HG03039 (cell line): Measurements from ENCODE around the gene ADPRHL1.
"Not testable (repeated sequence)": the region's sequence is repeated elsewhere in the genome, so short reads cannot be mapped to it uniquely, and the experiment has no call there.

Experiments used
- ATAC-seq: cut with Tn5 transposase; IDR thresholded peaks from one replicate; pipeline ENCODE4 v1.9.1; 2021; ENCODE audit warnings: mild to moderate bottlenecking, moderate library complexity; ENCODE audit not compliant: unreplicated experiment

ADPRHL1 gene

DNA sequence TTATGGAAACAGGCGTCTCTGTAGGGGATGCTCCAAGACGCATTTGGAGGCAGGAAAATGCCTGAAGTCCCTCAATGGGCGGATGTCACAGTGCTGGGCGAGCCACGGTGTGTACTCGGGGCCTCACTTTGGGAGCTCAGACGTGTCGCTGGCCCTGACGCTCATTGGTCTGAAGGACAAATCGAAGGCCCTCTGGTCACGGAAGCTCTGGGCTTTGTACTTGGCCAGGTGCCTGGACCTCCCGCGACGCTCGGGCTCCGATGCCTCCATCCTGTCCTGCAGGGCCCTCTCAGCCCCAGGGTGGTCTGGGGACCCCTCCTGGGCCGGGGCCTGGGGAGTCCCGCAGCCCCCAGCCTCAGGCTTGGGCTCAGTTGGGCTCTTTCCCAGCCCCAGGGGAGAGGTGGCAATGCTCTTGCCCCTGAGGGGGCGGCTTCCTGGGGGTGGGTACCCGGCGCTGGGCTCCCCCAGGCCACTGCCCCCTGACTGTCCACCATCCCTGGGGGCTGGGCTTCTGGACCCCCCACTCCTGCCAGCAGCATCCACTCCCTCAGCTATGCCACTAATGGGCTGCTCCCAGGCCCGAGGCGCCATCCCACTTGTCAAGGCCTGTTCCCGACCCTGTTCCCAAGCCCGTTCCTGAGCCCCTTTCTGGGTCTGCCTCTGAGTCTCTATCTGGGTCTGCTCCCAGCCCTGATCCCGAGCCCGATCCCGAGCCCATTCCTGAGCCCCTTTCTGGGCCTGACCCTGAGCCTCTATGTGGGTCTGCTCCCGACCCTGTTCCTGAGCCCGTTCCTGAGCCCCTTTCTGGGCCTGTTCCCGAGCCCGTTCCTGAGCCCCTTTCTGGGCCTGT lies 49.8 kb downstream of the ADPRHL1 start:
- no peak for ATAC-seq

DNA sequence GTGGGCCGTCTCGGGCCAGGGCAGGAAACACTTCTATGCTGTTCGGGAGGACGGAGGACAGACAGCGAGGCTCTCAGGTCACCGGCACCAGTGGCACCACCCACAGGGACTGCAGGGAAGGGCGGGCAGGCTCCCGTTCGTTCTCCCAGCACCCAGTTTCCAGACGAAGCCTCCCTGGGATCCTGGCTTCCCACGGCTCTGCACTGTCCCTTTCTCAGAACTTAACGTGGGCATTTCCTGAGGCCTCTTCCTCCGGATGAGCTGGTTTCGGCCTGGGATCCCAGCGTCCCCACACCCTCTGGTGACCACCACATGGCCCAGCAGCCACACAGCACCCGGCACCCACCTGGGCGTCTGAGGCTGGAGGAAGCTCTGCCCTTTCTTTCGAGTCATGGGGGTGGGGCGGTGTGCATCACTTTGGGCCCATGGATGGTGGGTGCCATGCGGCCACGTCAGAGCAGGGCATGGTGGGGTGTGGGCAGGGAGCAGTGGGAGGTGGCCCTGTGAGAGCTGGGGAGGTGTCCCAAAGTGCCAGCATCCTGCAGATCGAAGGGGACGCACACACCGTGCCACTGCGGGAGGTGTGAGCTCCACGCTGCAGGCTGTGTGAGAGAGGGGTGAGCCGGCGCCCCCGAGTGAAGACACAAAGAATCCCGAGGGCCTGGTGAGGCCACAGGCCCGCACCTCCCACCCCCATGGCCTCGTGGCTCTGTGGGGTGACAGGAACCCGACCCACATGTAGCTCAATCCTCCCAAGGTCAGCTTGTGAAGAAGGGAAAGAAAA lies 50.6 kb downstream of the ADPRHL1 start:
- no peak for ATAC-seq

DNA sequence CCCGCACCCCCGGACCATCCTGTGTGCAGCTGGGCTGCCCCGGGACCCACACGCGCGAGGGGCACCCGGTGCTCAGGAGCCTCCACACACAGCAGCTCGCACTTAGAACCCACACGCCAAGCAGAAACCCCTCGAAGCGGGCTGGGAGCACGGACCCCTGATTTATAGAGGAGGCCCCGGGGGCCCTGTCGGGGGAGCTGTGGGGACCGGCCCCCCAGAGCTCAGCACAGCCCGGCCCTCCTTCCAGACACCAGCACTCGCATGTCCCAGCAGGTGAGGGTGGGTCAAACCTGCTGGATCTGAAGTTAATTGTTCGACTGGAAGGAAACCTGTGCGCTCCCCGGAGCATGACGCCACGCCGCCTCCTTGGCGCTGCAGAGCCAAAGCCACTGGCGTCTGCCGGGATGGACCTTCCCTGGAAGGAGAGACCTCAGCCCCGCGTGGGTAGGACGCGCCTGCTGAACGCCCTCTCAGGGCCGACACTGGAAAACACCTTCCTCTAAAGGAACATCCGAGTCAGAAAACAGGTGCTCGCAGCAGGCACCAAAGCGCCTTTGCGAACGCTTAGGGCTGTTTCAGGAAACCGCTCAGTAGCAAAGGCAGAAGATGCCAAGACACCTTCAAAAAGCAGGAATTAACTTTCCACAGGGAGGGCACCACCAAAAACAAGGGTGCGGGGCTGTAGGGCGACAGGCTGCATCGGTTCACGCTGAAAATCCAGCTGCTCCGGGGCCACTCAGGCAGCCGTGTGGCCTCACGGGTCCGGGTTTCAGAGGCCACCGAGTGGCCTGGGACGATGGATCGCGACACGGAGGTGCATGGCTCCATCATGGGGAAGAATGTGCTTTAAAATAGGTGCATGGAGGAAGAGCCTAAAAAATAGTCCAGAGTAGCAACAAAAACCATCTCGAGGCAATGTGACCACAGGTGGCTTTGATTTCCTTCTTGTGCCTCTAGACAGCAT lies 51.6 kb downstream of the ADPRHL1 start:
- no peak for ATAC-seq

DNA sequence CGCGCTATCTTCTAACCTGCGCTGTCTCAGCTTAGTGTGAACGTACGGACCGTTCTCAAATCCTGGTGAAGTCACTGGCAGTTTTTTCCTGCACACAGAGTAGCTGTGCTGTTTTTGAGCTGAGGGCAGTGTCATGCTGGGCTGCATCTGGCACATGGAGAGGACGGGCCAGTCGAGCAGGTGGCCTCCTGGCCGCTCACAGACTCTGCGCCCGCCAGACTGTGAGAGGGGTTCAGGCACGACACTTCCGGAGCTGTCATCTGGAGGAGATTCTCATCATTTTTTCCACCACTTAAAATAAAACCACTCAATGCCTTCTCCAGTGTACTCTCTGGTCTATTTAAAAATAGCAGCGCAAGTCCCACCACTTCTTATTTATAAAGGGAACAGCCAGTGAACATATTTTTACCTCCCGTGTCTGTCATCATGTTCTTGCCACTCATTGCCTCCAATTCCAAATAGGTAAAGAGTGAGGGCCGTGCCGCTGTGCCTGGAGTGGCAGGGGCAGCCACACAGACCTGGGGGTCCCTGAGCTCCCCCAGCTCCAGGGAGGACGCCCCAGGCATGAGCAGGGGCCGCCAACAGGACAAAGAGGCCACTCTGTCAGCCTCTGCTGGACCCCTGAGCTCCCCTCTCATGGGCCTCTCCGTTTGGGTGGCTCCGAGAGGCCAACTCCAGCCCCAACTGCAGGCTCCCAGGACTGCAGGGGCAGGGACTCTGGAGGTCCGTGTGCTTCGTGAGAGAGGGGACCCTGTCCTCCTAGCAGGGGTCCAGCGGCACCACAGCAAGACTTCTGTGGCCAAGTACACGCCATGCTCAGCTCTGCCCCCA lies 52.5 kb downstream of the ADPRHL1 start:
- no peak for ATAC-seq

DNA sequence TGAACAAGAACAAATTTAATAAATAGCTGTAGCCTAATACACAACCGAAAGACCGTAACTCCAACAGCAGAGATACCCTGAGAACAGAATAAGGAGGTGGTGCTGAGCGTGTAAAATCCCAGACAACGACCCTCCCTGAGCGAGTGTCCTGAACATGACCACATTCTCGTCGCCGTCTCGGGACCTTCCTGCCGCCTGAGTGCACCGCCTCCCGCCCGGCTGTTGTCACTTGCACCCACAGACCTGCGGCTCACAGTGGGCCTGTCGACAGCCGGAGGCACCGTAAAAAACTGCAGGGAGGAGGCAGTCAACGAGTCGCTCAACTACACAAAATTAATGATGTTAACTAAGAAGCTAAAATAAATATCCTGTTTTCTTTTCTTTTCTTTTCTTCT lies 53.5 kb downstream of the ADPRHL1 start:
- ATAC-seq, result no peak

DNA sequence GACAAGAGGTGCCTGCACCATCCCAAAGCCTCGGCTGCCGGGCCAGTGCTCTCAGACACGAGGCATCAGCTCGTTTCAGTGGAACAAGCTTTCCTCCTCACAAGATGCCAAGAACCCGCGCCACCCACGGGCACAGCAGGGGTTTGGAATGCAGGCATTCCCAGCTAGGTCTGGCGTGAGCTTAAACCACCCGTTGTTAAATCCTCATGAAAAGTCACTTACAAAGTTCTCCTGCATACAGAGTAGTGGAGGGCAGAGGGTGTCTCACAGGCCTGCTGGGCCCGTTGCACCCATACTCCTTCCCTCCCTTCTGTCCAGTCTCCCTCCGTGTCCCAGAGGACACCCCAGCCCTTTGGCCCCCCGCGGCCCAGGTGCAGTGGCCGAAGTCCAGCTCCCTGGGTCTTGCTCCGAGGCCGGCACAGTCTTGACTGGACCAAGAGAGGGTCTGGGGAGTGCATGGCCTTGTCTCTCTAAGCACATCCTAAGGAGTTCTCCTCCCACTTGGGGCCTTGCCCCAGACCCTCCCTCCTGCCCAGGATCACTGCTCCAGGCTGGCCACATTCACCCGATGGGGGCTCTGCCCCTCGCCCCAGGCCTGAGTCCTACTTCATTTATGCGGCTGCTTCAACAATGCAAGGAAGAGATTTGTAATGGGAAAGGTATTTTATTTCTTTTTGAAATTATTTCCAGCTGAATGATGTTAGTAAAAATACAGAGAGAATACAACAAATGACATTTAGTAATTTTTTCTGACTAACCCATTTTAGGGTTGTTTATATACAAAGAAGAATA lies 54.1 kb downstream of the ADPRHL1 start:
- ATAC-seq, result no peak

DNA sequence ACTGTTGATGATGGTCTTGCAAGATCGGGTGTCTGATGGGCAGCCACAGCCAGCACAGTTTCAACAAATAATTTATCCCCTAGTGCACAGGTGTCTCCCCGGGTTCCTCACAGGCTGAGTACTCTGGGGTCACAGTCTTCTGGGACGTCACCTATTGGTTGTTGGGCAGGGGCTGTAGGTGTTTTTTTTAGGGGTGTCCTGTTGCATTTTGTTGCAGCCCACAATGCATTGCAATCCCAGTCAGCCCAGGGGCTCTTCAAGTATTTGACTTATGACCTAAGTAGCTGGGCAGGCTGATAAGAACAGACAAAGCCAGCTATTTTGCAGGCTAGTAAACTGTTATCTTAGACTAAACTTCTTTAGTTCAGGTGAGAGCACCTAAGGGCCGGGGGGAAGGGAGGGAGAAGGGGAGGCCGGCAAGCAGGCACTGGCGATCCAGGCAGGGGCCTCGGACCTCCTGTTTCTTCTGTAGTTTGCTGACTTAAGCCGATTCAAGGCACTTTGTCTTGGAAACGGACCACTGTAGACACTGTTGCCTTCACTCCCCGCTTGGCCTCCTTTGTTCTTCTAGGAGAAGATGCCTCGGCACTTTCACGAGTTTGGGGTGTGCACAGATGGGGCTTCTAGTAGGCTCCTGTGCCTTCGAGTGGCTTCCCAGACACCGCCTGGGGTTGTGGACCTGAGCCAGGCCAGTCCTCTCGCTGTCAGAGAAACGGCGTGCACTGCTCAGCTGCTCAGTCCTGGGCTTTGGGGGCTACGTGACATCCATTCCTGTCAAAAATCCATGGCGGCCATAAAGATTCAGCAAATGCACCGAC lies 55.5 kb downstream of the ADPRHL1 start:
- no peak for ATAC-seq

DNA sequence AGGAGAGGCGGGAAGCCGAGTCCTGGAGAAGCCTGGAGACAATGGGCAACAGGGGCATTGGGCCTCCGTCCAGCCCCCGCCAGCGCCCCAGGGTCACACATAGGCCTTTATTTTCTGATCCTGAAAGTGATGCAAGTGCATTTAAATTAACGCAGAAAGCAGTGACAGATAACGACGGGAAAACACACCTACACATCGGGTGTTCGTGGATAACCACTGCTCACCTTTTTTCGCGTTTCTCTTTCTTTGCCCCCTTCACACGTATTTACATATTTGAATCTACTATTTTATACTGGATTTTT lies 59.0 kb downstream of the ADPRHL1 start:
- ATAC-seq, result no peak

DNA sequence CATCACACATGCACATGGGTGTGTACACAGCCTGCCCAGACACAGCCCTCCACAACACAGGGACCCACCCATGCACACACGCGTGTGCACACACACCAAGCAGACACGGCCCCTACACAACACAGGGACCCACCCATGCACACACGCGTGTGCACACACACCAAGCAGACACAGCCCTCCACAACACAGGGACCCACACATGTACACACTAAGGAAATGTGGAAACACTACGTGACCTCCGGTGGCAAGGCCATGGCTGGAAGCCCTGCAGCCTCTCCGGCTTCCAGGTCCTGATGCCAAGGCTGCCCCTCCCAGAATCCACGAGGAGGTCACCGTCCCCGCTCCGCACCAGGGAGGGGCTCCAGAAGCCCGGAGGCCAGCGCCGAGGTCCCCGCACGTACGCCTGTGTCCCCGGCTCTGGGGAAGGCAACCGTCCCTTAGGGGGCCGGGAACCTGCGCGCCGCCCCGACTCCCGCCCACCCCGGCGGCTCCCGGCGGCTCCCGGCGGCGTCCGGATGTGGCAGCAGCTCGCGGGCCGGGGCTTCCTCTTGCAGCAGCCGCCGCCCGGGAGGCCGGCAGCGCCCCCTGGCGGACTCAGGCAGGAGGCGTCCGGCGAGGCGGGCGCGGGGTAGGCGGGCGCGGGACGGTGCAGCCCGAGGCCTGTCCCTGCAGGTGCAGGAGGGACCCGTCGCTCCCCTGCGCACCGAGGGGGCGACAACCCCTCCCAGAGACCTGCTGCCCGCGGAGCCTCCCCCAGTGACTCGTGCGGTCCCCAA lies 59.5 kb downstream of the ADPRHL1 start:
- ATAC-seq, result peak; percentile 95

DNA sequence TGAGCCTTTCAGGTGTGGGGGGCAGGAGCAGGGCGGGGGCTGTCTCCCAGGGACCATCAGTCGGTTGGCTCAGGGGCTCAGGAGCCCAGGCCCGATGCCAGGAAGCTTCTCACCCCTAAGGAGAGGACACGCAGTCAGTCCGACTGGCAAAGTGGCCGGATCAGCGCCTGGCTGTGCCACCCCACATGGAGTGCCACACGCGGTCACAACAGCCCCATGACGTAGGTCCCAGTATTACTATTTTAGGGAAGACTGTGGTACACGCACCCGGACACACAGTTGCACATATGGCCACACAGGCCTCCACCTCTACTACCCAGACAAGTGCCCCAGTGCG lies 60.1 kb downstream of the ADPRHL1 start:
- ATAC-seq, result no peak

DNA sequence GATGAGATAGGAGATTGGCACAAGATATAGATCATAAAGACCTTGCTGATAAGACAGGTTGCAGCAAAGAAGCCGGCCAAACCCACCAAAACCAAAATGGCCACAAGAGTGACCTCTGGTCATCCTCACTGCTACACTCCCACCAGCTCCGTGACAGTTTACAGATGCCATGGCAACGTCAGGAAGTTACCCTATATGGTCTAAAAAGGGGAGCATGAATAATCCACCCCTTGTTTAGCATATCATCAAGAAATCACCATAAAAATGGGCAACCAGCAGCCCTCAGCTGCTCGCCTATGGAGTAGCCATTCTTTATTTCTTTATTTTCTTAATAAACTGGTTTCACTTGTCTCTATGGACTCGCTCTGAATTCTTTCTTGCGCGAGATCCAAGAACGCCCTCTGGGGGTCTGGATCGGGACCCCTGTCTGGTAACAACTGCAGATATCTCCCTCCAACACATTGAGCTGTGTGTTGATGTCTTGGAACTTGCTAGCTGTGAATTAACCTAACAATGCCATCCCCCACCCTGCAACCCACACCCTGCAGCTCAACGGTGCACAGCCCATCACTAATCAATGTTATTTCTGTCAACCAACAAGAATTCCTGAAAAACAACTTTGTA lies 62.3 kb downstream of the ADPRHL1 start:
- ATAC-seq, result no peak

DNA sequence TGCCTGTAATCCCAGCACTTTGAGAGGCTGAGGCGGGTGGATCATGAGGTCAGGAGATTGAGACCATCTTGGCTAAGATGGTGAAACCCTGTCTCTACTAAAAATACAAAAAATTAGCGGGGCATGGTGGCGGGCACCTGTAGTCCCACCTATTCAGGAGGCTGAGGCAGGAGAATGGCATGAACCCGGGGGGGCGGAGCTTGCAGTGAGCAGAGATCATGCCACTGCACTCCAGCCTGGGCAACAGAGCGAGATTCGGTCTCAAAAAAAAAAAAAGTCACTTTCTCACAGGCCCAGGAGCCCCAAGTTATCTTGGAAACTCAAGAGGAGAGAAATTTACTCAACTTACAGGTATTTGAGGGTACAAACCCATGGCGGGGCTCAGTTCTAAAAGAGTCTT lies 63.7 kb downstream of the ADPRHL1 start:
- ATAC-seq, result not testable (repeated sequence)

DNA sequence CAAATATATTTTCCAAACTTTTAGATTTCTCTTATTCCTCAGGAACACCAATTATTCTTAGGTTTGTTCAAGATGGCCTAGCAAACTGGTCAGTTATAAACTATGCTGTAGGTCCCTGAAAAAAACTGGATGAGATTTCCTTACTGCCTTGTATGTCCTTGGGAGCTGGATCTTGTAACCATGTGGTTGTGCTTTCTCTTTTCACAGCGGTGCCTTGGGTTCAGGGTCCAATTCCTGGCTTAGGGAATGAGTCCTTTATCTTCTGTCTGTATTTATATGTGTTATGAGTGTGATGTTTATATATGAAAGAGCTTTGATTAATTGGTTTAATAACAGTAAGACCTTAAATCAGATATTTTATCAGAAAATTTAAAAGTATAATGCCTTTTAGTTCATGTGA lies 65.9 kb downstream of the ADPRHL1 start:
- ATAC-seq, result no peak

DNA sequence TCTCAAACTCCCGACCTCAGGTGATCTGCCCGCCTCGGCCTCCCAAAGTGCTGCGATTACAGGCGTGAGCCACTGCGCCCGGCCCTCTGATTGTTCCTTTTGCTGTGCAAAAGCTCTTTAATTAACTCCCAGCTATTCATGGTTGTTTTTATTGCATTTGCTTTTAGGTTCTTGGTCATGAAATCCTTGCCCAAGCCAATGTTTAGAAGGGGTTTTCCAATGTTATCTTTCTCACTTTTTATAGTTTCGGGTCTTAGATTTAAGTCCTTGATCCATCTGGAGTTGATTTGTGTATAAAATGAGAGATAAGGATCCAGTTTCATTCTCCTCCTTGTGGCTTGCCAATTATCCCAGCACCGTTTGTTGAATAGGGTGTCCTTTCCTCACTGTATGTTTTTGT lies 70.2 kb downstream of the ADPRHL1 start:
- ATAC-seq, result no peak

DNA sequence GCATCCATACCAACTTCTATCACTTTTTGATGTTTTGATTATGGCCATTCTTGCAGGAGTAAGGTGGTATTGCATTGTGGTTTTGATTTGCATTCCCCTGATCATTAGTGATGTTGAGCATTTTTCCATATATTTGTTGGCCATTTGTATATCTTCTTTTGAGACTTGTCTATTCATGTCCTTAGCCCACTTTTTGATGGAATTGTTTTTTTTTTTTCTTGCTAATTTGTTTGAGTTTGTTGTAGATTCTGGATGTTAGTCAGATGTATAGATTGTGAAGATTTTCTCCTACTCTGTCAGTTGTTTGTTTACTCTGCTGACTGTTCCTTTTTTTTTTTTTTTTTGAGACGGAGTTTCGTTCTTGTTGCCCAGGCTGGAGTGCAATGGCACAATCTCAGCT lies 70.7 kb downstream of the ADPRHL1 start:
- not testable (repeated sequence) for ATAC-seq

DNA sequence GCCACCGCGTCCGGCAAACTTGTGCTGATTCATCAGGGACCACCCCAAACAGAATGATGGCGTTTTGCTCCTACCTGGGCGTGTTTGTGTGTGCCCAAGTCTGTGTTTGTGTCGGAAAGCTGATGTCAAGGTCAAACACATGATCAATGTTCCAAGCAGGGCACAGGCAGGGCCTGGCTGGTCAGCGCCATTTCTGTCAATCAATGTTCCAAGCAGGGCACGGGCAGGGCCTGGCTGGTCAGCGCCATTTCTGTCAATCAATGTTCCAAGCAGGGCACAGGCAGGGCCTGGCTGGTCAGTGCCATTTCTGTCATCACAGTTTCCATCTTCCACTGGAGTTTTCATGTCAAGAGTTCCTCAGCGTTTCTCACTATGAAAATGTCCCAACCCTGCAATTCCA lies 74.5 kb downstream of the ADPRHL1 start:
- no peak for ATAC-seq

DNA sequence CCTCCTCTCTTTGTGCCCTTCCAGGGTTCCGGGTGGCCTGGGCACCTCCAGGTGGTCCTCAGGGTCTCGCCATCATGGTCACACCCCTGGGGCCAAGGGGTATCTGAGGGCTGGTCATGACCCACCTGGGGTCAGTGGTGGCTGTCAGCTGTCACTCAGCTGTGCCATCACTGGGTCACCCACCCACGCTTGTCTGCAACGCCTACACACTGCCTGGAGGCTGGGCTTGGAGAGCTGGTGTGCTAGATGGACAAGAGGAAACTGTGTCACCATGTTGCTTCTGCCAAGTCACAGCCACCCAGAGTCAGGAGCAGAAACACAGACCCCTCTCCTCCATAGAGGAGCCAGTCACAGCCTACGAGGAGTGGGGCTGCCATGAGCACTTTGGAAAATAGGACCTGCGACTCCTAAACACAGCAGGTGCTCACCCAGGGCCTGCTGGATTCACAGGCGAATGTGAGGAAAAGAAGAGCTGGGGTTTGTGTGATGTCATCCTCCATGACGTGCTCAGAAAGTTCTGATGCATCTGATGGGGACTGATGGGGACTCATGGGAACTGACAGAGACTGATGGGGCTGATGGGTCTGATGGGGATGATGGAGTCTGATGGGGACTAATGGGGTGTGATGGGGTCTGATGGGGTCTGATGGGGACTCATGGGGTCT lies 78.6 kb downstream of the ADPRHL1 start:
- no peak for ATAC-seq
